ENCODE results near the gene ACVR2B.

The ACVR2B gene

DNA sequence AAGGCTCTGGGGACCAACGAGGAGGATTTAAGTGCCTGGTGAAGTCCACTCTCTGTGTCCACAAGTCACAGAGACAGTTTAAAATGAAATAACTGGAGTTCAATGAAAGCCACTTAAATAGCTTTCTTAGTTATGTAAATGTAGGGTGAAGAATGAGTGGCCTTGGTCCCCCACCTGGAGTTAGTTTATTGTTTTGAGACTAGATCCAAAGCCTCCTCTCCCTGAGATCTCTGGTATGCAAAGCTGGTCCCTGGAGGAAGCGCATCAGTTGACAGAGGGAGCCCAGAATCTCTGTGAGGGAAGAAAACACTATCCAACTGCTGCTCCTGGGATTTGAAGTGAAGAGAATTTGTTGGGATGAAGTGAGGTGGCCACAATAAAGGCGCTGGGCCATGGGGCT, 83.0 kb downstream of the ACVR2B start:
- TF ChIP-seq CTCF (IDR thresholded peaks at IDR 0.05; ENCODE audit: extremely low read depth, insufficient read depth, missing control alignments) = no peak
- DNase-seq (ENCODE audit: low spot score) = no peak
- in situ Hi-C loops (cut with MboI; ENCODE audit: low pct_unique_long_range_greater_than_20kb, low sequenced_read_pairs, unreplicated experiment) = loop anchor here (25.0 kb wide), 1 partner anchor 476 kb away; no protein-coding TSS in a partner anchor

- no peak for DNase-seq (ENCODE audit: low spot score)
- in situ Hi-C loops (cut with MboI; ENCODE audit: low pct_unique_long_range_greater_than_20kb, low sequenced_read_pairs, unreplicated experiment) = loop anchor here (25.0 kb wide), 1 partner anchor 473 kb away; no protein-coding TSS in a partner anchor
- TF ChIP-seq CTCF (IDR thresholded peaks at IDR 0.05; ENCODE audit: extremely low read depth, insufficient read depth, missing control alignments) = no peak
These were observed 85.2 kb downstream of the ACVR2B start for GRCh38 chr3:38538773-38539353.

- in situ Hi-C loops (cut with MboI; ENCODE audit: low pct_unique_long_range_greater_than_20kb, low sequenced_read_pairs, unreplicated experiment) = loop anchor here (25.0 kb wide), 1 partner anchor 470 kb away; no protein-coding TSS in a partner anchor
- no peak for DNase-seq (ENCODE audit: low spot score)
- no peak for TF ChIP-seq CTCF (IDR thresholded peaks at IDR 0.05; ENCODE audit: extremely low read depth, insufficient read depth, missing control alignments)
These were observed 88.1 kb downstream of the ACVR2B start for GRCh38 chr3:38541806-38542205.

Measured in GM13977 (cell line).